A549 (cell line): ENCODE measurements around the gene MCOLN2.

Experiments used
- CBX2 ChIP-seq: fragments of 200-600 bp; sonication (generic); IDR thresholded peaks from 2 replicates; pipeline ENCODE4 v1.6.1; 2016; ENCODE audit warnings: low read depth, mild to moderate bottlenecking, borderline replicate concordance
- CBX8 ChIP-seq: fragments of 200-600 bp; sonication (generic); IDR thresholded peaks from 2 replicates; pipeline ENCODE4 v1.6.1; 2016
- CTCF ChIP-seq: fragments of >200 bp; sonication (Bioruptor Twin); formaldehyde crosslinking; IDR thresholded peaks from 3 replicates; pipeline ENCODE4 v1.5.1; 2016
- POLR2A ChIP-seq: IDR thresholded peaks from 2 replicates; pipeline ENCODE4 v1.6.1; 2012; ENCODE audit warnings: mild to moderate bottlenecking, low read length
- POLR2AphosphoS2 ChIP-seq: conservative IDR thresholded peaks from 2 replicates; pipeline ENCODE4 v1.6.1; 2012; ENCODE audit warnings: low read length, improper control_type of control experiment, inconsistent platforms
- RFX5 ChIP-seq: fragments of 450-650 bp; IDR thresholded peaks from 2 replicates; pipeline ENCODE4 v1.7.1; 2014; ENCODE audit warnings: antibody characterized with exemption, mild to moderate bottlenecking, moderate library complexity
- SREBF2 ChIP-seq: fragments of 450-650 bp; IDR thresholded peaks from 2 replicates; pipeline ENCODE4 v1.6.1; 2014; ENCODE audit warnings: mild to moderate bottlenecking, moderate library complexity
- USF2 ChIP-seq: fragments of 450-650 bp; IDR thresholded peaks from 2 replicates; pipeline ENCODE4 v1.6.1; 2014; ENCODE audit warnings: antibody characterized with exemption
- ZFP36 ChIP-seq: fragments of 450-650 bp; IDR thresholded peaks from 2 replicates; pipeline ENCODE4 v1.6.1; 2014; ENCODE audit warnings: borderline replicate concordance; ENCODE audit not compliant: partially characterized antibody

GRCh38 chr1:84959294-84959693 lies 37.6 kb downstream of the MCOLN2 start:
- TF ChIP-seq CTCF: no peak
- TF ChIP-seq USF2: no peak
- no peak for TF ChIP-seq POLR2AphosphoS2
- TF ChIP-seq SREBF2: no peak
- no peak for TF ChIP-seq RFX5
- no peak for TF ChIP-seq ZFP36
- TF ChIP-seq POLR2A: no peak
- no peak for TF ChIP-seq CBX2
- TF ChIP-seq CBX8: no peak
